Neural crest cell (in vitro differentiated cells): Measurements from ENCODE around the gene SCN5A. TPM values are rescaled to one million over a fixed set of nuclear protein-coding genes. Genes with fewer than 3 reads are reported as not detected.

Experiments
- DNase-seq: peaks from one replicate; pipeline ENCODE4 v3.0.0; 2021; ENCODE audit warnings: low read depth, mixed read lengths, low spot score
- H3K27ac Mint-ChIP-seq: one replicate; pipeline ENCODE4 v1.8.0; 2021; ENCODE audit warnings: mild to moderate bottlenecking, mixed read lengths; ENCODE audit not compliant: unreplicated experiment
- H3K27me3 Mint-ChIP-seq: 2 replicates; pipeline ENCODE4 v1.8.0; 2021; ENCODE audit warnings: low read depth, mild to moderate bottlenecking, mixed read lengths
- H3K36me3 Mint-ChIP-seq: 2 replicates; pipeline ENCODE4 v1.8.0; 2021; ENCODE audit warnings: low read depth, mild to moderate bottlenecking, mixed read lengths
- H3K4me1 Mint-ChIP-seq: 2 replicates; pipeline ENCODE4 v1.8.0; 2021; ENCODE audit warnings: mixed read lengths
- H3K4me3 Mint-ChIP-seq: one replicate; pipeline ENCODE4 v1.8.0; 2021; ENCODE audit warnings: mild to moderate bottlenecking, mixed read lengths
- H3K9me3 Mint-ChIP-seq: 2 replicates; pipeline ENCODE4 v1.8.0; 2021; ENCODE audit warnings: mixed read lengths
- CTCF ChIP-seq: fragments of 200-600 bp; sonication (generic); conservative IDR thresholded peaks from 2 replicates; pipeline ENCODE4 v1.5.0; 2021; ENCODE audit warnings: antibody characterized with exemption, mild to moderate bottlenecking
- total RNA-seq: library from RNA; stranded (reverse); gene quantifications from 2 replicates; pipeline ENCODE4 v1.2.1, GENCODE V29; 2021

The SCN5A gene
- total RNA-seq, 1 donor from 2014 or later: 1.2 TPM

DNA sequence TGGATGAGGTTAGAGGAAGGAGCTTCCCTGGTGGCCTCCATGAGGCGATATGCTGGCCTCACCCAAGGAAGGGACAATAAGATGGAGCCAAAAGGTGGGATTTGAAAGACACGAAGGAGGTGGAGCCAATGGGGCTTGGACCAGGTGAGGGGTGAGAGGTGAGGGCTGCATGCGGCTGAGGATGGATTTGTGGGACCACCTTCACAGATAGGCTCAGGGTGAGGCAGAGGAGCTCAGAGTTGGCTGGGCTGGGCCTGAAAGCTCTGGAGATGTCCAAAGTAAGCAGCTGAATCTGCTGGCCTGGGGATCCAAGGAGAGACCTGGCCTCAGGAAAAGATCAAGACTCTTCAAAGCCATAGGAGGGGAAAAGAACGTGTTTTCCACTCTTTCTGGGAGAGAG lies 103.5 kb downstream of the SCN5A start:
- TF ChIP-seq CTCF: no peak
- Mint-ChIP-seq H3K4me3 (no peak overlapping the region), H3K27ac (no peak overlapping the region), H3K9me3 (peaks cover 3% of the 10 kb centered on the region), H3K4me1 (no peaks in the 10 kb centered on the region), H3K27me3 (no peaks in the 10 kb centered on the region), H3K36me3 (peaks cover 5% of the 10 kb centered on the region)
- no peak for DNase-seq

GRCh38 chr3:38545550-38545949 lies 103.9 kb downstream of the SCN5A start:
- no peak overlapping the region for H3K4me3 Mint-ChIP-seq
- peaks cover 2% of the 10 kb centered on the region for H3K36me3 Mint-ChIP-seq
- H3K9me3 Mint-ChIP-seq: no peaks in the 10 kb centered on the region
- no peaks in the 10 kb centered on the region for H3K27me3 Mint-ChIP-seq
- H3K27ac Mint-ChIP-seq: no peak overlapping the region
- no peak for TF ChIP-seq CTCF
- DNase-seq: no peak
- H3K4me1 Mint-ChIP-seq: no peaks in the 10 kb centered on the region

GRCh38 chr3:38544926-38545325 lies 104.6 kb downstream of the SCN5A start:
- H3K27me3 Mint-ChIP-seq: no peaks in the 10 kb centered on the region
- peaks cover 2% of the 10 kb centered on the region for H3K36me3 Mint-ChIP-seq
- TF ChIP-seq CTCF: no peak
- no peak for DNase-seq
- peak overlapping the region; percentile 76 for H3K27ac Mint-ChIP-seq
- no peak overlapping the region for H3K4me3 Mint-ChIP-seq
- no peaks in the 10 kb centered on the region for H3K4me1 Mint-ChIP-seq
- no peaks in the 10 kb centered on the region for H3K9me3 Mint-ChIP-seq

DNA sequence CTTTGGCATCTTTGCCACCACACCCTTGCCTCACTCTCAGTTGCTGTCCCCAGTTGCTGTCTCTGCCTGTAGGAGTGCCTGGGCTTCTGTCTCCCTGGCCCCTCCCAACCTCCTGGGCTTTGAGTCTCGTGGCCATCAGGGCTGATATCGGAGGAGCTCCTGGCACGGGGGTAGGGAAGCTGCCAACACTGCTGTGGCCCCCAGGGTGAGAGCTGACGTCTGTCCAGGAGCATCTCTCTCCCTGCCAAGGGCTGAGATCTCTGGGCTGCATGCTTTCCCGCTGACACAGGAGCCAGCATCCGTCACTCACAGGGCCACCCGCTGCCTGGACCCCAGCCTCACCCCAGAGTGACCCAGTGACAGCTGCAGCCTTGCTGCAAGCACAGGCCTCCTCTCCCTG lies 105.9 kb downstream of the SCN5A start:
- Mint-ChIP-seq H3K27ac (no peak overlapping the region), H3K4me1 (no peaks in the 10 kb centered on the region), H3K9me3 (no peaks in the 10 kb centered on the region), H3K36me3 (peaks cover 2% of the 10 kb centered on the region), H3K27me3 (no peaks in the 10 kb centered on the region), H3K4me3 (no peak overlapping the region)
- no peak for DNase-seq
- no peak for TF ChIP-seq CTCF

DNA sequence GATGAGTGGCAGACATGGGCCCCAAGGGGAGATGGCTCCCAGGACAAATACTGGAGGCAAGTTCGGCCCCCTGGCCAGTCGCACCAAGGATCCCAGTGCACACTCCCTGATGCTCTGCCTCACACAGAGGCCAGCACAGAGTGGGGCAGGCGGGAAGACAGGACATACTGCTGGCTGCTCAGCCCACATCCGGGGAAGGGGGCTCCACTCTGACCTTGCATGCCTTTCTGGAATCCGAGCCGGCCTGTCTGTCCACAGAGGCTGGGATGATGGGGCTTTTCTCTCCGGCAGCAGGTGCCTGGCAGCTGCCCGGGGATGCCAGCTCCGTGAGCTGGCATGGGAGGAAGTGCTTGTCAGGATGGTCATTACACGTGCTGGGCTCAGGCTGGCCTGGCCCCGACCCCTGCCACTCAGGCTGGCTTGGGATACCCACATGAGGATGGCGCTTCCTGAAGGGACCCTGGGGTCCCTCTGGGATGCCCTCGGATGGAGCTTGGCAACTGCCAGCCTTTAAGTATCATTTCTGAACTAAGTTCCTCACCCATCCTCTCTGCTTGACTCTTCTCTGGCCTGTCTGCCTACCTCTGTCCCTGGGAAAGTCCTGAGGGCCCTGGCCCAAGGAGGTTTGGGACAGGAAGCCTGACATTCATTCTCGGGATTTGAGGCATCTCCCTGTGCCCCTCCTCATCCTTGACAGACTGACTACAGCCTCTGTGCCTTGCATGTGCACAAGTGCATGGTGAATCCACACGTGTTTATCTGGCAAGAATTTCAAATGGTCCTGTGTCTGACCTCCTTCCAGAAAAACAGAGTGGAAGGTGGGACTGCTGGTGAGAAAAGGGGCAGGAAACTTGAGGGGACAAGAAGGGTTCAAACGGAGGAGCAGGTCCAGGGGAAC lies 106.8 kb downstream of the SCN5A start:
- Mint-ChIP-seq H3K36me3 (peaks cover 2% of the 10 kb centered on the region), H3K9me3 (no peaks in the 10 kb centered on the region), H3K4me3 (no peak overlapping the region), H3K27me3 (no peaks in the 10 kb centered on the region), H3K4me1 (no peaks in the 10 kb centered on the region), H3K27ac (no peak overlapping the region)
- no peak for DNase-seq
- TF ChIP-seq CTCF: no peak
